ENCODE data around the gene PIH1D1.
A peak's percentile ranks its signal among the peaks of the same experiment; 100 is the strongest.

Gene PIH1D1

GRCh38 chr19:49475995-49476880, 24.6 kb upstream of the PIH1D1 start:
- no peak overlapping the region for H3K4me3 ChIP-seq (ENCODE audit: low read depth, low read length)
- H3K27ac ChIP-seq (ENCODE audit: extremely low read depth, low read depth, low read length): no peak overlapping the region
- POLR2A ChIA-PET: interaction anchor here (0.5 to 1.8 kb wide), 5 partner anchors 11 to 1436 kb away, joined by 5 to 9 read pairs (median 5); partner anchors contain the start of genes ALDH16A1 and RPL13A
- no peaks in the 10 kb centered on the region for H3K36me3 ChIP-seq (ENCODE audit: control insufficient read depth in 2 of 2, insufficient read depth in 1 of 2, low read length in 2 of 2)
- no peaks in the 10 kb centered on the region for H3K9me3 ChIP-seq (ENCODE audit: control insufficient read depth, insufficient read depth, low read depth, low read length)
- CTCF ChIA-PET: interaction anchor here (0.5 to 2.9 kb wide), 20 partner anchors 10 to 210 kb away, joined by 3 to 24 read pairs (median 4); partner anchors contain the start of genes ALDH16A1, KASH5 and PIH1D1
- H3K4me1 ChIP-seq (ENCODE audit: control insufficient read depth, insufficient read depth, low read length): no peaks in the 10 kb centered on the region
- TF ChIP-seq KLF8 (tag by site-specific recombination; IDR thresholded peaks at IDR 0.05) (peak; percentile 40; the same call in 1 of the 2 replicates), ZNF394 (tag by site-specific recombination; IDR thresholded peaks at IDR 0.05; ENCODE audit: borderline replicate concordance) (peak; percentile 99), PATZ1 (tag by site-specific recombination; IDR thresholded peaks at IDR 0.05) (peak; percentile 30), ZBTB20 (tag by site-specific recombination; IDR thresholded peaks at IDR 0.05) (peak; percentile 55; the same call in 1 of the 2 replicates), GLIS1 (tag by site-specific recombination; IDR thresholded peaks at IDR 0.05) (peak; percentile 41; the same call in 1 of the 2 replicates), ZNF335 (tag by site-specific recombination; conservative IDR thresholded peaks at IDR 0.05) (0 out of 2 replicates have a peak, but pooled peaks have one; percentile 25), SP2 (tag by site-specific recombination; IDR thresholded peaks at IDR 0.05) (peak; percentile 42), ZNF639 (tag by site-specific recombination; IDR thresholded peaks at IDR 0.05) (no peak), ZFP69B (tag by site-specific recombination; IDR thresholded peaks at IDR 0.05) (peak; percentile 88), ZNF555 (tag by site-specific recombination; conservative IDR thresholded peaks at IDR 0.05) (no peak), GLI2 (tag by site-specific recombination; IDR thresholded peaks at IDR 0.05; ENCODE audit: borderline replicate concordance, low read depth) (no peak), ZNF48 (tag by site-specific recombination; IDR thresholded peaks at IDR 0.05) (no peak), ZNF600 (tag by site-specific recombination; IDR thresholded peaks at IDR 0.05) (peak; percentile 63), GLIS2 (tag by site-specific recombination; IDR thresholded peaks at IDR 0.05) (peak; percentile 14; the same call in 1 of the 2 replicates), ZNF692 (tag by site-specific recombination; IDR thresholded peaks at IDR 0.05) (peak; percentile 87), SP3 (tag by site-specific recombination; IDR thresholded peaks at IDR 0.05) (peak; percentile 47), ZBTB17 (tag by site-specific recombination; IDR thresholded peaks at IDR 0.05) (peak; percentile 68; the same call in 1 of the 2 replicates), ZNF398 (tag by site-specific recombination; IDR thresholded peaks at IDR 0.05) (no peak), ZNF561 (tag by site-specific recombination; IDR thresholded peaks at IDR 0.05; ENCODE audit: borderline replicate concordance) (peak; percentile 63; the same call in 1 of the 2 replicates), ZXDB (tag by site-specific recombination; IDR thresholded peaks at IDR 0.05) (peak; percentile 84), GFI1B (tag by site-specific recombination; IDR thresholded peaks at IDR 0.05) (no peak)
- TF ChIP-seq, protein P1, sequence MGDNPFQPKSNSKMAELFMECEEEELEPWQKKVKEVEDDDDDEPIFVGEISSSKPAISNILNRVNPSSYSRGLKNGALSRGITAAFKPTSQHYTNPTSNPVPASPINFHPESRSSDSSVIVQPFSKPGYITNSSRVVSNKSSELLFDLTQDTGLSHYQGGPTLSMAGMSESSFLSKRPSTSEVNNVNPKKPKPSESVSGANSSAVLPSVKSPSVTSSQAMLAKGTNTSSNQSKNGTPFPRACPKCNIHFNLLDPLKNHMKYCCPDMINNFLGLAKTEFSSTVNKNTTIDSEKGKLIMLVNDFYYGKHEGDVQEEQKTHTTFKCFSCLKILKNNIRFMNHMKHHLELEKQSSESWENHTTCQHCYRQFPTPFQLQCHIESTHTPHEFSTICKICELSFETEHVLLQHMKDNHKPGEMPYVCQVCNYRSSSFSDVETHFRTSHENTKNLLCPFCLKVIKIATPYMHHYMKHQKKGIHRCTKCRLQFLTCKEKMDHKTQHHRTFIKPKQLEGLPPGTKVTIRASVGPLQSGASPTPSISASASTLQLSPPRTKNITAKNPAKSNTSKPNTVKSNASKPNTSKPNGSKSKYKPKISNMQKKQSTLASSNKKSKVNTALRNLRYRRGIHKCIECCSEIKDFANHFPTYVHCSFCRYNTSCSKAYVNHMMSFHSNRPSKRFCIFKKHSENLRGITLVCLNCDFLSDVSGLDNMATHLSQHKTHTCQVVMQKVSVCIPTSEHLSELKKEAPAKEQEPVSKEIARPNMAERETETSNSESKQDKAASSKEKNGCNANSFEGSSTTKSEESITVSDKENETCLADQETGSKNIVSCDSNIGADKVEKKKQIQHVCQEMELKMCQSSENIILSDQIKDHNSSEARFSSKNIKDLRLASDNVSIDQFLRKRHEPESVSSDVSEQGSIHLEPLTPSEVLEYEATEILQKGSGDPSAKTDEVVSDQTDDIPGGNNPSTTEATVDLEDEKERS (tag by site-specific recombination; IDR thresholded peaks at IDR 0.05): no peak
- TF ChIP-seq, protein P2, sequence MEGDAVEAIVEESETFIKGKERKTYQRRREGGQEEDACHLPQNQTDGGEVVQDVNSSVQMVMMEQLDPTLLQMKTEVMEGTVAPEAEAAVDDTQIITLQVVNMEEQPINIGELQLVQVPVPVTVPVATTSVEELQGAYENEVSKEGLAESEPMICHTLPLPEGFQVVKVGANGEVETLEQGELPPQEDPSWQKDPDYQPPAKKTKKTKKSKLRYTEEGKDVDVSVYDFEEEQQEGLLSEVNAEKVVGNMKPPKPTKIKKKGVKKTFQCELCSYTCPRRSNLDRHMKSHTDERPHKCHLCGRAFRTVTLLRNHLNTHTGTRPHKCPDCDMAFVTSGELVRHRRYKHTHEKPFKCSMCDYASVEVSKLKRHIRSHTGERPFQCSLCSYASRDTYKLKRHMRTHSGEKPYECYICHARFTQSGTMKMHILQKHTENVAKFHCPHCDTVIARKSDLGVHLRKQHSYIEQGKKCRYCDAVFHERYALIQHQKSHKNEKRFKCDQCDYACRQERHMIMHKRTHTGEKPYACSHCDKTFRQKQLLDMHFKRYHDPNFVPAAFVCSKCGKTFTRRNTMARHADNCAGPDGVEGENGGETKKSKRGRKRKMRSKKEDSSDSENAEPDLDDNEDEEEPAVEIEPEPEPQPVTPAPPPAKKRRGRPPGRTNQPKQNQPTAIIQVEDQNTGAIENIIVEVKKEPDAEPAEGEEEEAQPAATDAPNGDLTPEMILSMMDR (tag by site-specific recombination; IDR thresholded peaks at IDR 0.05): peak; percentile 59; the same call in 1 of the 2 replicates
